WTC11 (cell line): ENCODE measurements around the gene RNF145. TPM values are rescaled to one million over a fixed set of nuclear protein-coding genes. Genes with fewer than 3 reads are reported as not detected.

ENCODE experiments used
- ATAC-seq: fragments of 200-7000 bp; cut with Tn5 transposase; 2 replicates; pipeline ENCODE4 v1.10.0; 2021; ENCODE audit warnings: mild to moderate bottlenecking, moderate library complexity
- CTCF ChIA-PET: fragments of 300-600 bp; sonication (Branson Sonifier 250); formaldehyde crosslinking; loops from one replicate; lab custom pipeline; 2021; ENCODE audit warnings: antibody characterized with exemption; lab: Charles Lee
- POLR2A ChIA-PET: fragments of 350-600 bp; sonication (Branson Sonifier 250); formaldehyde crosslinking; loops from one replicate; lab custom pipeline; 2021; ENCODE audit warnings: antibody characterized with exemption; lab: Charles Lee
- DNase-seq: peaks from one replicate; pipeline ENCODE4 v3.0.0; 2021; ENCODE audit warnings: low spot score
- H3K27ac Mint-ChIP-seq: 2 replicates; pipeline ENCODE4 v1.8.0; 2021; ENCODE audit warnings: mixed read lengths
- H3K27me3 Mint-ChIP-seq: 2 replicates; pipeline ENCODE4 v1.8.0; 2021; ENCODE audit warnings: low read depth, mild to moderate bottlenecking, moderate library complexity, mixed read lengths
- H3K36me3 Mint-ChIP-seq: 2 replicates; pipeline ENCODE4 v1.8.0; 2021; ENCODE audit warnings: mixed read lengths
- H3K4me1 Mint-ChIP-seq: 2 replicates; pipeline ENCODE4 v1.8.0; 2022; ENCODE audit warnings: mixed read lengths
- H3K4me3 Mint-ChIP-seq: 2 replicates; pipeline ENCODE4 v1.8.0; 2021; ENCODE audit warnings: mild to moderate bottlenecking, moderate library complexity, mixed read lengths
- H3K9me3 Mint-ChIP-seq: 2 replicates; pipeline ENCODE4 v1.8.0; 2021; ENCODE audit warnings: mixed read lengths
- EMX1 ChIP-seq: fragments of 250-450 bp; sonication (Bioruptor Pico); IDR thresholded peaks from 2 replicates; pipeline ENCODE4 v1.8.0; 2021; ENCODE audit warnings: mild to moderate bottlenecking
- FOXJ3 ChIP-seq: sonication (generic); formaldehyde crosslinking; IDR thresholded peaks from 2 replicates; pipeline ENCODE4 v1.9.0; 2021; ENCODE audit warnings: missing genetic modification reagents, mild to moderate bottlenecking, borderline replicate concordance
- FOXP1 ChIP-seq: sonication (generic); formaldehyde crosslinking; IDR thresholded peaks from 2 replicates; pipeline ENCODE4 v1.8.0; 2022; ENCODE audit warnings: missing genetic modification reagents, mild to moderate bottlenecking, moderate library complexity, borderline replicate concordance
- GABPB1 ChIP-seq: sonication (generic); formaldehyde crosslinking; IDR thresholded peaks from 2 replicates; pipeline ENCODE4 v1.8.1; 2023; ENCODE audit warnings: mild to moderate bottlenecking, missing genetic modification reagents
- GTF2I ChIP-seq: fragments of 250-450 bp; sonication (Bioruptor Pico); conservative IDR thresholded peaks from 2 replicates; pipeline ENCODE4 v1.4.0; 2021; ENCODE audit warnings: mild to moderate bottlenecking
- JUN ChIP-seq: sonication (generic); formaldehyde crosslinking; IDR thresholded peaks from 2 replicates; pipeline ENCODE4 v1.8.0; 2023; ENCODE audit warnings: mild to moderate bottlenecking, missing genetic modification reagents
- KAT7 ChIP-seq: sonication (generic); formaldehyde crosslinking; IDR thresholded peaks from 2 replicates; pipeline ENCODE4 v1.8.1; 2023; ENCODE audit warnings: missing genetic modification reagents, mild to moderate bottlenecking, borderline replicate concordance
- USF1 ChIP-seq: sonication (generic); formaldehyde crosslinking; IDR thresholded peaks from 2 replicates; pipeline ENCODE4 v1.8.0; 2022; ENCODE audit warnings: mild to moderate bottlenecking, missing genetic modification reagents
- ZBTB21 ChIP-seq: sonication (generic); formaldehyde crosslinking; IDR thresholded peaks from 2 replicates; pipeline ENCODE4 v1.8.1; 2023; ENCODE audit warnings: mild to moderate bottlenecking, missing genetic modification reagents, borderline replicate concordance
- ZNF121 ChIP-seq: sonication (generic); formaldehyde crosslinking; IDR thresholded peaks from 2 replicates; pipeline ENCODE4 v1.8.0; 2023; ENCODE audit warnings: missing genetic modification reagents
- ZNF232 ChIP-seq: sonication (generic); formaldehyde crosslinking; IDR thresholded peaks from 2 replicates; pipeline ENCODE4 v1.8.0; 2022; ENCODE audit warnings: mild to moderate bottlenecking, missing genetic modification reagents
- ZNF396 ChIP-seq: fragments of 250-450 bp; sonication (Bioruptor Pico); IDR thresholded peaks from 2 replicates; pipeline ENCODE4 v1.8.0; 2021; ENCODE audit warnings: mild to moderate bottlenecking, moderate library complexity, borderline replicate concordance
- total RNA-seq: library from RNA; stranded (reverse); gene quantifications from 3 replicates; pipeline ENCODE4 v1.2.3, GENCODE V29; 2021
- TF ChIP-seq, protein P1 (sequence below): sonication (generic); formaldehyde crosslinking; IDR thresholded peaks from 2 replicates; pipeline ENCODE4 v1.8.1; 2022; ENCODE audit warnings: mild to moderate bottlenecking, moderate library complexity, missing genetic modification reagents
- TF ChIP-seq, protein P2 (sequence below): fragments of 250-450 bp; sonication (Bioruptor Pico); IDR thresholded peaks from 2 replicates; pipeline ENCODE4 v1.9.0; 2021; ENCODE audit warnings: mild to moderate bottlenecking
- TF ChIP-seq, protein P3 (sequence below): fragments of 250-450 bp; sonication (Bioruptor Pico); IDR thresholded peaks from 2 replicates; pipeline ENCODE4 v2.1.2; 2022; ENCODE audit warnings: mild to moderate bottlenecking, moderate library complexity
- TF ChIP-seq, protein P4 (sequence below): sonication (generic); formaldehyde crosslinking; IDR thresholded peaks from 2 replicates; pipeline ENCODE4 v1.8.1; 2023; ENCODE audit warnings: mild to moderate bottlenecking, missing genetic modification reagents, moderate library complexity
- TF ChIP-seq, protein P5 (sequence below): sonication (generic); formaldehyde crosslinking; IDR thresholded peaks from 2 replicates; pipeline ENCODE4 v1.8.0; 2022; ENCODE audit warnings: missing genetic modification reagents
- TF ChIP-seq, protein P6 (sequence below): sonication (generic); formaldehyde crosslinking; IDR thresholded peaks from 2 replicates; pipeline ENCODE4 v1.8.0; 2023; ENCODE audit warnings: mild to moderate bottlenecking, missing genetic modification reagents
- TF ChIP-seq, protein P7 (sequence below): sonication (generic); formaldehyde crosslinking; IDR thresholded peaks from 2 replicates; pipeline ENCODE4 v1.8.0; 2022; ENCODE audit warnings: mild to moderate bottlenecking, missing genetic modification reagents
- TF ChIP-seq, protein P8 (sequence below): sonication (generic); formaldehyde crosslinking; IDR thresholded peaks from 2 replicates; pipeline ENCODE4 v1.8.1; 2022; ENCODE audit warnings: mild to moderate bottlenecking, missing genetic modification reagents, moderate library complexity, borderline replicate concordance

Gene RNF145
- total RNA-seq, 1 experiment from 2014 or later: 76.8 TPM

GRCh38 chr5:159147976-159148375, 61.4 kb downstream of the RNF145 start:
- DNase-seq: no peak
- H3K4me3 Mint-ChIP-seq: no peak overlapping the region
- H3K9me3 Mint-ChIP-seq: peaks cover 7% of the 10 kb centered on the region
- no peaks in the 10 kb centered on the region for H3K36me3 Mint-ChIP-seq
- CTCF ChIA-PET: interaction anchor here (0.7 to 1.0 kb wide), 2 partner anchors 9 to 1073 kb away, joined by 3 to 4 read pairs; no protein-coding TSS in a partner anchor
- H3K27me3 Mint-ChIP-seq: peaks cover 4% of the 10 kb centered on the region
- TF ChIP-seq, protein P1, sequence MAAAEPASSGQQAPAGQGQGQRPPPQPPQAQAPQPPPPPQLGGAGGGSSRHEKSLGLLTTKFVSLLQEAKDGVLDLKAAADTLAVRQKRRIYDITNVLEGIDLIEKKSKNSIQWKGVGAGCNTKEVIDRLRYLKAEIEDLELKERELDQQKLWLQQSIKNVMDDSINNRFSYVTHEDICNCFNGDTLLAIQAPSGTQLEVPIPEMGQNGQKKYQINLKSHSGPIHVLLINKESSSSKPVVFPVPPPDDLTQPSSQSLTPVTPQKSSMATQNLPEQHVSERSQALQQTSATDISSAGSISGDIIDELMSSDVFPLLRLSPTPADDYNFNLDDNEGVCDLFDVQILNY (CRISPR knock-in tag): no peak
- TF ChIP-seq ZNF232 (no peak), ZNF396 (CRISPR knock-in tag) (no peak), FOXJ3 (CRISPR knock-in tag) (no peak), ZBTB21 (CRISPR knock-in tag) (no peak), USF1 (CRISPR knock-in tag) (no peak), FOXP1 (no peak), GTF2I (CRISPR knock-in tag) (no peak)
- TF ChIP-seq, protein P2, sequence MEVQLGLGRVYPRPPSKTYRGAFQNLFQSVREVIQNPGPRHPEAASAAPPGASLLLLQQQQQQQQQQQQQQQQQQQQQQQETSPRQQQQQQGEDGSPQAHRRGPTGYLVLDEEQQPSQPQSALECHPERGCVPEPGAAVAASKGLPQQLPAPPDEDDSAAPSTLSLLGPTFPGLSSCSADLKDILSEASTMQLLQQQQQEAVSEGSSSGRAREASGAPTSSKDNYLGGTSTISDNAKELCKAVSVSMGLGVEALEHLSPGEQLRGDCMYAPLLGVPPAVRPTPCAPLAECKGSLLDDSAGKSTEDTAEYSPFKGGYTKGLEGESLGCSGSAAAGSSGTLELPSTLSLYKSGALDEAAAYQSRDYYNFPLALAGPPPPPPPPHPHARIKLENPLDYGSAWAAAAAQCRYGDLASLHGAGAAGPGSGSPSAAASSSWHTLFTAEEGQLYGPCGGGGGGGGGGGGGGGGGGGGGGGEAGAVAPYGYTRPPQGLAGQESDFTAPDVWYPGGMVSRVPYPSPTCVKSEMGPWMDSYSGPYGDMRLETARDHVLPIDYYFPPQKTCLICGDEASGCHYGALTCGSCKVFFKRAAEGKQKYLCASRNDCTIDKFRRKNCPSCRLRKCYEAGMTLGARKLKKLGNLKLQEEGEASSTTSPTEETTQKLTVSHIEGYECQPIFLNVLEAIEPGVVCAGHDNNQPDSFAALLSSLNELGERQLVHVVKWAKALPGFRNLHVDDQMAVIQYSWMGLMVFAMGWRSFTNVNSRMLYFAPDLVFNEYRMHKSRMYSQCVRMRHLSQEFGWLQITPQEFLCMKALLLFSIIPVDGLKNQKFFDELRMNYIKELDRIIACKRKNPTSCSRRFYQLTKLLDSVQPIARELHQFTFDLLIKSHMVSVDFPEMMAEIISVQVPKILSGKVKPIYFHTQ (CRISPR knock-in tag): no peak
- TF ChIP-seq, protein P3, sequence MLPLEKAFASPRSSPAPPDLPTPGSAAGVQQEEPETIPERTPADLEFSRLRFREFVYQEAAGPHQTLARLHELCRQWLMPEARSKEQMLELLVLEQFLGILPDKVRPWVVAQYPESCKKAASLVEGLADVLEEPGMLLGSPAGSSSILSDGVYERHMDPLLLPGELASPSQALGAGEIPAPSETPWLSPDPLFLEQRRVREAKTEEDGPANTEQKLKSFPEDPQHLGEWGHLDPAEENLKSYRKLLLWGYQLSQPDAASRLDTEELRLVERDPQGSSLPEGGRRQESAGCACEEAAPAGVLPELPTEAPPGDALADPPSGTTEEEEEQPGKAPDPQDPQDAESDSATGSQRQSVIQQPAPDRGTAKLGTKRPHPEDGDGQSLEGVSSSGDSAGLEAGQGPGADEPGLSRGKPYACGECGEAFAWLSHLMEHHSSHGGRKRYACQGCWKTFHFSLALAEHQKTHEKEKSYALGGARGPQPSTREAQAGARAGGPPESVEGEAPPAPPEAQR (CRISPR knock-in tag): no peak
- TF ChIP-seq, all 79 proteins: peak for 0
- H3K4me1 Mint-ChIP-seq: no peaks in the 10 kb centered on the region
- no peak overlapping the region for H3K27ac Mint-ChIP-seq
- POLR2A ChIA-PET: interaction anchor here (0.7 kb wide), 1 partner anchor 575 kb away, joined by 3 read pairs; no protein-coding TSS in a partner anchor
- ATAC-seq: no peak

GRCh38 chr5:159146839-159147238, 62.5 kb downstream of the RNF145 start:
- Mint-ChIP-seq H3K36me3 (no peaks in the 10 kb centered on the region), H3K9me3 (peaks cover 7% of the 10 kb centered on the region), H3K27ac (no peak overlapping the region), H3K27me3 (peaks cover 9% of the 10 kb centered on the region), H3K4me1 (no peaks in the 10 kb centered on the region), H3K4me3 (no peak overlapping the region)
- CTCF ChIA-PET: interaction anchor here (0.6 to 1.0 kb wide), 3 partner anchors 10 to 1072 kb away, joined by 4 to 5 read pairs (median 4); no protein-coding TSS in a partner anchor
- POLR2A ChIA-PET: no interaction called here
- DNase-seq (no peak), ATAC-seq (peak; percentile 65; the same call in 1 of the 2 replicates)
- TF ChIP-seq JUN (CRISPR knock-in tag) (no peak), ZNF121 (no peak), GABPB1 (no peak), KAT7 (CRISPR knock-in tag) (no peak), EMX1 (CRISPR knock-in tag) (no peak), FOXJ3 (CRISPR knock-in tag) (no peak)
- TF ChIP-seq, protein P4, sequence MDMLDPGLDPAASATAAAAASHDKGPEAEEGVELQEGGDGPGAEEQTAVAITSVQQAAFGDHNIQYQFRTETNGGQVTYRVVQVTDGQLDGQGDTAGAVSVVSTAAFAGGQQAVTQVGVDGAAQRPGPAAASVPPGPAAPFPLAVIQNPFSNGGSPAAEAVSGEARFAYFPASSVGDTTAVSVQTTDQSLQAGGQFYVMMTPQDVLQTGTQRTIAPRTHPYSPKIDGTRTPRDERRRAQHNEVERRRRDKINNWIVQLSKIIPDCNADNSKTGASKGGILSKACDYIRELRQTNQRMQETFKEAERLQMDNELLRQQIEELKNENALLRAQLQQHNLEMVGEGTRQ (CRISPR knock-in tag): no peak
- TF ChIP-seq, protein P5, sequence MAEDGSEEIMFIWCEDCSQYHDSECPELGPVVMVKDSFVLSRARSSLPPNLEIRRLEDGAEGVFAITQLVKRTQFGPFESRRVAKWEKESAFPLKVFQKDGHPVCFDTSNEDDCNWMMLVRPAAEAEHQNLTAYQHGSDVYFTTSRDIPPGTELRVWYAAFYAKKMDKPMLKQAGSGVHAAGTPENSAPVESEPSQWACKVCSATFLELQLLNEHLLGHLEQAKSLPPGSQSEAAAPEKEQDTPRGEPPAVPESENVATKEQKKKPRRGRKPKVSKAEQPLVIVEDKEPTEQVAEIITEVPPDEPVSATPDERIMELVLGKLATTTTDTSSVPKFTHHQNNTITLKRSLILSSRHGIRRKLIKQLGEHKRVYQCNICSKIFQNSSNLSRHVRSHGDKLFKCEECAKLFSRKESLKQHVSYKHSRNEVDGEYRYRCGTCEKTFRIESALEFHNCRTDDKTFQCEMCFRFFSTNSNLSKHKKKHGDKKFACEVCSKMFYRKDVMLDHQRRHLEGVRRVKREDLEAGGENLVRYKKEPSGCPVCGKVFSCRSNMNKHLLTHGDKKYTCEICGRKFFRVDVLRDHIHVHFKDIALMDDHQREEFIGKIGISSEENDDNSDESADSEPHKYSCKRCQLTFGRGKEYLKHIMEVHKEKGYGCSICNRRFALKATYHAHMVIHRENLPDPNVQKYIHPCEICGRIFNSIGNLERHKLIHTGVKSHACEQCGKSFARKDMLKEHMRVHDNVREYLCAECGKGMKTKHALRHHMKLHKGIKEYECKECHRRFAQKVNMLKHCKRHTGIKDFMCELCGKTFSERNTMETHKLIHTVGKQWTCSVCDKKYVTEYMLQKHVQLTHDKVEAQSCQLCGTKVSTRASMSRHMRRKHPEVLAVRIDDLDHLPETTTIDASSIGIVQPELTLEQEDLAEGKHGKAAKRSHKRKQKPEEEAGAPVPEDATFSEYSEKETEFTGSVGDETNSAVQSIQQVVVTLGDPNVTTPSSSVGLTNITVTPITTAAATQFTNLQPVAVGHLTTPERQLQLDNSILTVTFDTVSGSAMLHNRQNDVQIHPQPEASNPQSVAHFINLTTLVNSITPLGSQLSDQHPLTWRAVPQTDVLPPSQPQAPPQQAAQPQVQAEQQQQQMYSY (CRISPR knock-in tag): no peak
- TF ChIP-seq, protein P6, sequence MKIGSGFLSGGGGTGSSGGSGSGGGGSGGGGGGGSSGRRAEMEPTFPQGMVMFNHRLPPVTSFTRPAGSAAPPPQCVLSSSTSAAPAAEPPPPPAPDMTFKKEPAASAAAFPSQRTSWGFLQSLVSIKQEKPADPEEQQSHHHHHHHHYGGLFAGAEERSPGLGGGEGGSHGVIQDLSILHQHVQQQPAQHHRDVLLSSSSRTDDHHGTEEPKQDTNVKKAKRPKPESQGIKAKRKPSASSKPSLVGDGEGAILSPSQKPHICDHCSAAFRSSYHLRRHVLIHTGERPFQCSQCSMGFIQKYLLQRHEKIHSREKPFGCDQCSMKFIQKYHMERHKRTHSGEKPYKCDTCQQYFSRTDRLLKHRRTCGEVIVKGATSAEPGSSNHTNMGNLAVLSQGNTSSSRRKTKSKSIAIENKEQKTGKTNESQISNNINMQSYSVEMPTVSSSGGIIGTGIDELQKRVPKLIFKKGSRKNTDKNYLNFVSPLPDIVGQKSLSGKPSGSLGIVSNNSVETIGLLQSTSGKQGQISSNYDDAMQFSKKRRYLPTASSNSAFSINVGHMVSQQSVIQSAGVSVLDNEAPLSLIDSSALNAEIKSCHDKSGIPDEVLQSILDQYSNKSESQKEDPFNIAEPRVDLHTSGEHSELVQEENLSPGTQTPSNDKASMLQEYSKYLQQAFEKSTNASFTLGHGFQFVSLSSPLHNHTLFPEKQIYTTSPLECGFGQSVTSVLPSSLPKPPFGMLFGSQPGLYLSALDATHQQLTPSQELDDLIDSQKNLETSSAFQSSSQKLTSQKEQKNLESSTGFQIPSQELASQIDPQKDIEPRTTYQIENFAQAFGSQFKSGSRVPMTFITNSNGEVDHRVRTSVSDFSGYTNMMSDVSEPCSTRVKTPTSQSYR (CRISPR knock-in tag): no peak
- TF ChIP-seq, protein P7, sequence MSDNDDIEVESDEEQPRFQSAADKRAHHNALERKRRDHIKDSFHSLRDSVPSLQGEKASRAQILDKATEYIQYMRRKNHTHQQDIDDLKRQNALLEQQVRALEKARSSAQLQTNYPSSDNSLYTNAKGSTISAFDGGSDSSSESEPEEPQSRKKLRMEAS (CRISPR knock-in tag): no peak
- TF ChIP-seq, protein P8, sequence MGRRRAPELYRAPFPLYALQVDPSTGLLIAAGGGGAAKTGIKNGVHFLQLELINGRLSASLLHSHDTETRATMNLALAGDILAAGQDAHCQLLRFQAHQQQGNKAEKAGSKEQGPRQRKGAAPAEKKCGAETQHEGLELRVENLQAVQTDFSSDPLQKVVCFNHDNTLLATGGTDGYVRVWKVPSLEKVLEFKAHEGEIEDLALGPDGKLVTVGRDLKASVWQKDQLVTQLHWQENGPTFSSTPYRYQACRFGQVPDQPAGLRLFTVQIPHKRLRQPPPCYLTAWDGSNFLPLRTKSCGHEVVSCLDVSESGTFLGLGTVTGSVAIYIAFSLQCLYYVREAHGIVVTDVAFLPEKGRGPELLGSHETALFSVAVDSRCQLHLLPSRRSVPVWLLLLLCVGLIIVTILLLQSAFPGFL (CRISPR knock-in tag): no peak
